Tibial nerve (tissue), 4 donors: ENCODE results near the gene ANKDD1B. TPM values are rescaled to one million over a fixed set of nuclear protein-coding genes. Genes with fewer than 3 reads are reported as not detected.

ENCODE experiments used
- DNase-seq, 2 donors: peaks; one replicate each; pipeline ENCODE4 v3.0.0-alpha.2; 2019; ENCODE audit warnings: low spot score in 2 of 2
- H3K27ac ChIP-seq, 4 donors: fragments of 200-600 bp; sonication (generic) in 3 of 4; one replicate each; pipeline ENCODE4 v1.5.1; 2017 to 2019; ENCODE audit warnings: mild to moderate bottlenecking in 1 of 4
- H3K27me3 ChIP-seq, 2 donors: fragments of 200-600 bp; sonication (generic) in 1 of 2; one replicate each; pipeline versions ENCODE4 v1.5.1 to v1.6.0; 2017 to 2019
- H3K36me3 ChIP-seq, 3 donors: fragments of 200-600 bp; sonication (generic); one replicate each; pipeline ENCODE4 v1.5.1; 2018 to 2019
- H3K4me1 ChIP-seq, 4 donors: fragments of 200-600 bp; sonication (generic) in 3 of 4; one replicate each; pipeline ENCODE4 v1.5.1; 2017 to 2019
- H3K4me3 ChIP-seq, 4 donors: fragments of 200-600 bp; sonication (generic) in 3 of 4; one replicate each; pipeline ENCODE4 v1.5.1; 2017 to 2019; ENCODE audit warnings: mild to moderate bottlenecking in 1 of 4, moderate library complexity in 1 of 4
- H3K9me3 ChIP-seq, 4 donors: fragments of 200-600 bp; sonication (generic) in 3 of 4; one replicate each; pipeline ENCODE4 v1.5.1; 2017 to 2019
- CTCF ChIP-seq, 5 experiments: fragments of 200-600 bp in 3 of 5; fragments of 450-650 bp in 2 of 5; sonication (generic) in 3 of 5; IDR thresholded peaks; one replicate each; pipeline ENCODE4 v1.5.1; 2016 to 2019; ENCODE audit warnings: antibody characterized with exemption in 5 of 5, mild to moderate bottlenecking in 3 of 5, moderate library complexity in 2 of 5
- EP300 ChIP-seq, 2 donors: sonication (generic); formaldehyde crosslinking; IDR thresholded peaks; one replicate each; pipeline ENCODE4 v1.6.1; 2017; ENCODE audit warnings: antibody characterized with exemption in 2 of 2, mild to moderate bottlenecking in 1 of 2
- POLR2A ChIP-seq, 2 donors: fragments of 450-650 bp; IDR thresholded peaks; one replicate each; pipeline ENCODE4 v1.6.1; 2017; ENCODE audit warnings: antibody characterized with exemption in 2 of 2, mild to moderate bottlenecking in 2 of 2, moderate library complexity in 2 of 2
- WGBS, 2 donors: methylation state at CpG; one replicate each; pipeline ENCODE4 v1.1.5; 2018; 5-methylcytosine and 5-hydroxymethylcytosine counted together
- total RNA-seq, 4 donors: library from RNA; depleted of rRNA; stranded (reverse); fragments of >200 nt; gene quantifications; one replicate each; pipeline ENCODE4 v1.1.0, GENCODE V29; 2016

ANKDD1B gene
- total RNA-seq, 4 donors from 2014 or later = 0.63 to 3.9 (median 1.3) TPM

- H3K9me3 ChIP-seq = no peaks in the 10 kb centered on the region
- 96 to 98% methylated on average over 1 of the region's 1 CpG for WGBS, 2 donors
- no peak overlapping the region for H3K27ac ChIP-seq
- no peak for TF ChIP-seq EP300 (IDR thresholded peaks at IDR 0.05)
- no peak for TF ChIP-seq POLR2A (IDR thresholded peaks at IDR 0.05)
- no peak for TF ChIP-seq CTCF (IDR thresholded peaks at IDR 0.05)
- no peaks in the 10 kb centered on the region for H3K4me1 ChIP-seq
- H3K4me3 ChIP-seq = no peak overlapping the region
- H3K27me3 ChIP-seq = no peaks in the 10 kb centered on the region
- no peak for DNase-seq
- no peaks in the 10 kb centered on the region for H3K36me3 ChIP-seq
Measured at GRCh38 chr5:75632321-75632720, 21.1 kb downstream of the ANKDD1B start.

- 67 to 71% methylated on average over 1 of the region's 1 CpG for WGBS, 2 donors
- TF ChIP-seq EP300 (IDR thresholded peaks at IDR 0.05) = no peak
- no peak for TF ChIP-seq CTCF (IDR thresholded peaks at IDR 0.05)
- Histone ChIP-seq H3K4me1 (no peaks in the 10 kb centered on the region), H3K36me3 (no peaks in the 10 kb centered on the region), H3K4me3 (no peak overlapping the region), H3K9me3 (no peaks in the 10 kb centered on the region), H3K27me3 (no peaks in the 10 kb centered on the region), H3K27ac (no peak overlapping the region)
- DNase-seq = no peak
Measured at GRCh38 chr5:75637949-75638348, 26.7 kb downstream of the ANKDD1B start.

GRCh38 chr5:75639535-75640311 lies 28.5 kb downstream of the ANKDD1B start:
- H3K9me3 ChIP-seq = no peaks in the 10 kb centered on the region

GRCh38 chr5:75640395-75640794 lies 29.1 kb downstream of the ANKDD1B start:
- no peak overlapping the region for H3K4me3 ChIP-seq
- H3K36me3 ChIP-seq = no peaks in the 10 kb centered on the region
- no peak for DNase-seq
- TF ChIP-seq EP300 (IDR thresholded peaks at IDR 0.05) (no peak), POLR2A (IDR thresholded peaks at IDR 0.05) (no peak), CTCF (IDR thresholded peaks at IDR 0.05) (no peak)
- H3K27me3 ChIP-seq = no peaks in the 10 kb centered on the region
- no peaks in the 10 kb centered on the region for H3K4me1 ChIP-seq
- H3K9me3 ChIP-seq = no peaks in the 10 kb centered on the region
- no peak overlapping the region for H3K27ac ChIP-seq

More at GRCh38 chr5:75639535-75640311, 28.5 kb downstream of the ANKDD1B start:
- Histone ChIP-seq H3K36me3 (no peaks in the 10 kb centered on the region), H3K4me3 (no peak overlapping the region), H3K4me1 (no peaks in the 10 kb centered on the region), H3K27ac (no peak overlapping the region), H3K27me3 (no peaks in the 10 kb centered on the region)
- 78 to 86% methylated on average over 3 of the region's 3 CpGs for WGBS, 2 donors
- DNase-seq = no peak
- no peak for TF ChIP-seq POLR2A (IDR thresholded peaks at IDR 0.05)
- TF ChIP-seq CTCF (IDR thresholded peaks at IDR 0.05) = no peak
- TF ChIP-seq EP300 (IDR thresholded peaks at IDR 0.05) = no peak

GRCh38 chr5:75640826-75641225 lies 29.6 kb downstream of the ANKDD1B start:
- Histone ChIP-seq H3K9me3 (no peaks in the 10 kb centered on the region), H3K4me1 (no peaks in the 10 kb centered on the region), H3K27me3 (no peaks in the 10 kb centered on the region), H3K4me3 (no peak overlapping the region), H3K27ac (no peak overlapping the region), H3K36me3 (no peaks in the 10 kb centered on the region)
- 52 to 60% methylated on average over 2 of the region's 2 CpGs for WGBS, 2 donors
- TF ChIP-seq POLR2A (IDR thresholded peaks at IDR 0.05) = no peak
- TF ChIP-seq EP300 (IDR thresholded peaks at IDR 0.05) = no peak
- no peak for TF ChIP-seq CTCF (IDR thresholded peaks at IDR 0.05)
- no peak for DNase-seq
